ENCODE data around the gene VPS51.

GRCh38 chr11:65133724-65134123 is 37.7 kb downstream of the VPS51 start:
- TF ChIP-seq, protein P1, sequence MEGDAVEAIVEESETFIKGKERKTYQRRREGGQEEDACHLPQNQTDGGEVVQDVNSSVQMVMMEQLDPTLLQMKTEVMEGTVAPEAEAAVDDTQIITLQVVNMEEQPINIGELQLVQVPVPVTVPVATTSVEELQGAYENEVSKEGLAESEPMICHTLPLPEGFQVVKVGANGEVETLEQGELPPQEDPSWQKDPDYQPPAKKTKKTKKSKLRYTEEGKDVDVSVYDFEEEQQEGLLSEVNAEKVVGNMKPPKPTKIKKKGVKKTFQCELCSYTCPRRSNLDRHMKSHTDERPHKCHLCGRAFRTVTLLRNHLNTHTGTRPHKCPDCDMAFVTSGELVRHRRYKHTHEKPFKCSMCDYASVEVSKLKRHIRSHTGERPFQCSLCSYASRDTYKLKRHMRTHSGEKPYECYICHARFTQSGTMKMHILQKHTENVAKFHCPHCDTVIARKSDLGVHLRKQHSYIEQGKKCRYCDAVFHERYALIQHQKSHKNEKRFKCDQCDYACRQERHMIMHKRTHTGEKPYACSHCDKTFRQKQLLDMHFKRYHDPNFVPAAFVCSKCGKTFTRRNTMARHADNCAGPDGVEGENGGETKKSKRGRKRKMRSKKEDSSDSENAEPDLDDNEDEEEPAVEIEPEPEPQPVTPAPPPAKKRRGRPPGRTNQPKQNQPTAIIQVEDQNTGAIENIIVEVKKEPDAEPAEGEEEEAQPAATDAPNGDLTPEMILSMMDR (IDR thresholded peaks at IDR 0.05 in 4 of 5, conservative IDR thresholded peaks at IDR 0.05 in 1 of 5), result no peak
- no peak for TF ChIP-seq POLR2A (IDR thresholded peaks at IDR 0.05)

Data from gastrocnemius medialis (tissue), 4 donors.